ENCODE data around the gene LDLRAD4.

- TF ChIP-seq GATA2 (IDR thresholded peaks at IDR 0.05; ENCODE audit: low read depth, low read length): no peak
- no peak for TF ChIP-seq GATA3 (IDR thresholded peaks at IDR 0.05; ENCODE audit: low read depth, low read length)
These were observed 62.8 kb downstream of the LDLRAD4 start for GRCh38 chr18:13281406-13281805.
